GM20000 (cell line): ENCODE measurements around the gene ATXN2L.
"Not testable (repeated sequence)": the region's sequence is repeated elsewhere in the genome, so short reads cannot be mapped to it uniquely, and the experiment has no call there.

Experiments
- DNase-seq: peaks from one replicate; pipeline ENCODE4 v3.0.0; 2012; ENCODE audit warnings: low spot score
- TF ChIP-seq, protein P1 (sequence below): IDR thresholded peaks from 2 replicates; pipeline ENCODE4 v1.5.1; 2012; ENCODE audit warnings: mild to moderate bottlenecking, control low read depth; ENCODE audit errors: extremely low read depth, missing control alignments

The ATXN2L gene

DNA sequence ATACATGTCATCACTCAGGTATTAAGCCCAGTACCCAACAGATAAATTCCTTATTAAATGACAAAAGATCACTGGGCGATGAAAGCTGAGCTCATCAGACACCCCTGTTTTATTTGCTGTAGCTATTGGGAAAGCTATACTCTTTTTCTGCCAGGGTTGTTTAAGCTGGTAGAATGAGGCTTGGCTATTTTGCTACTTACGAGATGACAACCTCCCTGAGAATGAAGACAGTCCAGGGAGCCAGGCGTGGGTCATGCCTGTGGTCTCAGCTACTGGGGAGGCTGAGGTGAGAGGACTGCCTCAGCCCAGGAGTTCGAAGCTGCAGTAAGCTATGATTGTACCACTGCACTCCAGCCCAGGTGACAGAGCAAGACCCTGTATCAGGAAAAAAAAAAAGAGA lies 36.5 kb downstream of the ATXN2L start:
- no peak for DNase-seq
- TF ChIP-seq, protein P1, sequence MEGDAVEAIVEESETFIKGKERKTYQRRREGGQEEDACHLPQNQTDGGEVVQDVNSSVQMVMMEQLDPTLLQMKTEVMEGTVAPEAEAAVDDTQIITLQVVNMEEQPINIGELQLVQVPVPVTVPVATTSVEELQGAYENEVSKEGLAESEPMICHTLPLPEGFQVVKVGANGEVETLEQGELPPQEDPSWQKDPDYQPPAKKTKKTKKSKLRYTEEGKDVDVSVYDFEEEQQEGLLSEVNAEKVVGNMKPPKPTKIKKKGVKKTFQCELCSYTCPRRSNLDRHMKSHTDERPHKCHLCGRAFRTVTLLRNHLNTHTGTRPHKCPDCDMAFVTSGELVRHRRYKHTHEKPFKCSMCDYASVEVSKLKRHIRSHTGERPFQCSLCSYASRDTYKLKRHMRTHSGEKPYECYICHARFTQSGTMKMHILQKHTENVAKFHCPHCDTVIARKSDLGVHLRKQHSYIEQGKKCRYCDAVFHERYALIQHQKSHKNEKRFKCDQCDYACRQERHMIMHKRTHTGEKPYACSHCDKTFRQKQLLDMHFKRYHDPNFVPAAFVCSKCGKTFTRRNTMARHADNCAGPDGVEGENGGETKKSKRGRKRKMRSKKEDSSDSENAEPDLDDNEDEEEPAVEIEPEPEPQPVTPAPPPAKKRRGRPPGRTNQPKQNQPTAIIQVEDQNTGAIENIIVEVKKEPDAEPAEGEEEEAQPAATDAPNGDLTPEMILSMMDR = no peak

DNA sequence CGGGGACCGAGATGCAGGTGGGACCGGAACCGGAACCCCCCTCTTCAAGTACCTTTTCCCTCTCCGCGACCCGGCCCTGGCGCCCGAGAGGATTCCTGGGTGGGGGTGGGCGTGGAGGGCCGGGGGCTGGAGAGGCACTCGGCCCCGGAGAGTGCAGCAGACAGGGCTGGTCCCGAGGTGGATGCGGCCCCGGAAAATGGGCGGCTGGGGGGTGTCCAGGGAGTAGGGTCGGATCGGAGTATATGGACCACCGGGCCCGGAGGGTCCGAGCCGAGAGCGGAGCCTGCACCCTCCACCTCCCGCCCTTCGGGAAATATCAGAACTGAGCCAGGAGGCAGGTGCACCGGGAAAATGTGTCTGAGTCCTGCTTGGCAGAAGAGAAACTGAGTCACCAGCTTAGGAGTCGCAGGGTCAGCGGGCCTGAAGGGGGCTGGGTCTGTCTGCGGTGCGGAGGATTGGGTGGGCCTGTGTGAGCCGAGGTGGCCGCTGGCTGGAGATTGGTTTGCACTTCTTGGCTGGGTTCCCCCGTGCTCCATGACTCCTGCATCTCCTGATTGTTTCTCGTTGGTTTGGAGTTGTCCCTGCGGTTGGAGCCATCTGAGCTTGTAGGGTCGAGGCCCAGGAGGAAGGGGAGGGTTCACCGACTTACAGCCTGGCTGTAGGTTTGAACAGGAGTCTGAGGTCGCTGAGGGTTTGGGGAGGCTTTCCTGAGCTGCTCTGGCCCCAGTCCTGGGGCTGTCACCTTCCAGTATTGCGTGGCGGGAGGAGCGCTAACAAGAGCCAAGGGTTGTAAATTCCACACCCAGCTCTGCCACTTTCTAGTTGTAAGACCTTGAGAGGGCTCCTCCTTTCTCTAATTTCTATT lies 41.4 kb downstream of the ATXN2L start:
- TF ChIP-seq, protein P1 = no peak
- DNase-seq = no peak

DNA sequence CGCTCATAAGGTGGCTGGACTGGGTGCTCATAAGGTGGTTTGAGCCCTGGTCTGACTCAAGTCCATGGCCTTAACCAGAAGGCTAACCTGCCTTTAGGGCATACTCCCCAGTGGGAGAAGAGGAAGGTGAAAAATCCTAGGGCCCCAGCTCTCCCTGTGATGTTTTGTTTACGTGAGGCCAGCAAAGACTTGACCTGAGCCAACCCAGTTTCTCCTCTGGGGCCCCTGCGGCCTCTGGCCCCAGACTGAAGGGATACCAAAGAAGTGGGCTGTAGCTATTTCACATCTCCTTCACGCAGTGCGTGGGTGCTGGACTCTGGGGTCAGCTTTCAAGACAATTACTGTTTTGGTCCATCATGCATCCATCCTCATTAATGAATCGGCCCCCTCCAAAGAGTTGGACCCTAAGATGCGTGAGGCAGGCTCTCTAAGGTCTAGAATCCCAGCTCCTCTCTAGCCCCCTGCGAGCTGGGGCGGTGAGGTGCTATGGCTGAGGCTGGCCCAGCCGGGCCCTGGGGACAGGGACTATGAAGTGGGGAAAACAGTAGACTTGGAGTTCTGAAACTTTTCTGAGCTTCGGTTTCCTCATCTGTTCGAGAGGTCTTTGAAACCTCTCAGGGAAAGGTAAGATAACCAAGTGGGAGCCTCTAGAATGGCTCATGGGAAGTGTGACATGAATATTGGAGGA lies 42.3 kb downstream of the ATXN2L start:
- no peak for DNase-seq
- TF ChIP-seq, protein P1 = no peak

DNA sequence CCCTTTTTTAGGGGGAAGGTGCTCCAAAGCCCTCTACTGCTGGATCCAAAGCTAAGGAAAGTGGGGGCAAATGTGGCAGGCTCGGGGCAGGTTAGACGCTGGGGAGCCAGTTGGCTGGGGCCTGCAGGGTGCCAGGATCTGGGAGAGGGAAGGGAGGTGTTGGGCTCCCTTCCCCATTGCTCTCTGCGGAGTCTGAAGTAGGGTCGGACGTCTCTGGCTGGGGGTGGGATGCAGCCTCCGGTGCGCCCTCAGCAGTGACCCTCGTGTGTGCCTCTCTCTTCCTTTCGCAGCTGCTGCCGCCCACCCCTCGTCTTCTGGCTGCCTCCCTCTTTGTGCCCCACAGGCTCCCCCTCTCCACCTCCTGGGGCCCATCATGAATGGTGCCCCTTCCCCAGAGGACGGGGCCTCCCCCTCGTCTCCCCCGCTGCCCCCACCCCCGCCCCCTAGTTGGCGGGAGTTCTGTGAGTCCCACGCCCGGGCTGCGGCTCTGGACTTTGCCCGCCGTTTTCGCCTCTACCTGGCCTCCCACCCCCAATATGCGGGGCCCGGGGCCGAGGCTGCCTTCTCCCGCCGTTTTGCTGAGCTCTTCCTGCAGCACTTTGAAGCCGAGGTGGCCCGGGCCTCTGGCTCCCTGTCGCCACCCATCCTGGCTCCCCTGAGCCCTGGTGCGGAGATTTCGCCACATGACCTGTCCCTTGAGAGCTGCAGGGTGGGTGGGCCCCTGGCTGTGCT lies 43.1 kb downstream of the ATXN2L start:
- DNase-seq = no peak
- TF ChIP-seq, protein P1 = no peak

GRCh38 chr16:28866454-28866804 lies 43.6 kb downstream of the ATXN2L start:
- TF ChIP-seq, protein P1 = no peak
- no peak for DNase-seq

- DNase-seq = no peak
- TF ChIP-seq, protein P1 = no peak
Measured at GRCh38 chr16:28867241-28867640, 44.4 kb downstream of the ATXN2L start.

GRCh38 chr16:28867646-28868045 lies 44.8 kb downstream of the ATXN2L start:
- not testable (repeated sequence) for DNase-seq
